ENCODE data around the gene CDH4. TPM values are rescaled to one million over a fixed set of nuclear protein-coding genes. Genes with fewer than 3 reads are reported as not detected.

The CDH4 gene
- total and polyA plus RNA-seq, 9 of the 15 experiments (the other 6 are each of a cell fraction or from before 2014, with no cell fraction given): 0.04 TPM; not detected in 8

- Histone ChIP-seq H3K9me3 (replicated peaks; ENCODE audit: control insufficient read depth, insufficient read depth, low read depth, low read length) (peaks cover 2% of the 10 kb centered on the region; the same call in 1 of the 2 replicates), H3K79me2 (ENCODE audit: control insufficient read depth, insufficient read depth, low read length) (no peaks in the 10 kb centered on the region), H3K27ac (ENCODE audit: extremely low read depth, low read depth, low read length) (no peak overlapping the region), H3K36me3 (ENCODE audit: control insufficient read depth, insufficient read depth, low read length) (no peaks in the 10 kb centered on the region), H2AFZ (ENCODE audit: low read depth, low read length) (no peak overlapping the region), H3K9ac (ENCODE audit: insufficient read depth in 1 of 2, low read depth in 2 of 2, low read length in 2 of 2) (no peak overlapping the region), H3K4me1 (replicated peaks in 1 of 2; ENCODE audit: control insufficient read depth in 2 of 2, insufficient read depth in 2 of 2, low read length in 2 of 2) (no peaks in the 10 kb centered on the region), H3K27me3 (ENCODE audit: control insufficient read depth in 2 of 2, insufficient read depth in 2 of 2, low read length in 2 of 2) (peaks cover 0 to 6% of the 10 kb centered on the region in 2 experiments; a peak in 2 of 5 replicates), H3K4me2 (ENCODE audit: insufficient read depth, low read length) (no peak overlapping the region), H3K4me3 (no peak overlapping the region), H4K20me1 (replicated peaks; ENCODE audit: control insufficient read depth, insufficient read depth, low read length) (0 out of 2 replicates have a peak, but pooled peaks cover 3% of the 10 kb centered on the region), H3K9me1 (ENCODE audit: control insufficient read depth, insufficient read depth, low read length) (no peaks in the 10 kb centered on the region)
- in situ Hi-C loops (cut with MboI) (no loop called here), intact Hi-C loops (cut with micrococcal nuclease) (no loop called here)
- TF ChIP-seq ATF6 (CRISPR knock-in tag; IDR thresholded peaks at IDR 0.05) (no peak), ILF3 (IDR thresholded peaks at IDR 0.05; ENCODE audit: borderline replicate concordance) (no peak), ARHGAP35 (IDR thresholded peaks at IDR 0.05; ENCODE audit: partially characterized antibody) (no peak), ZNF655 (CRISPR knock-in tag; IDR thresholded peaks at IDR 0.05) (no peak), ZBED1 (IDR thresholded peaks at IDR 0.05) (no peak), E2F1 (CRISPR knock-in tag; IDR thresholded peaks at IDR 0.05) (no peak), ZNF165 (CRISPR knock-in tag; IDR thresholded peaks at IDR 0.05; ENCODE audit: borderline replicate concordance) (no peak)
- DNase-seq (ENCODE audit: extremely low read depth in 1 of 4, low spot score in 3 of 4) (no peak), FAIRE-seq (no peak), ATAC-seq (no peak)
- POLR2A ChIA-PET: no interaction called here
- CTCF ChIA-PET (ENCODE audit: low intra/inter-chr PET ratio): no interaction called here
- 2% methylated on average over 6 of the region's 8 CpGs for WGBS (ENCODE audit: insufficient coverage, low coverage, missing lambda C conversion rate)
- BruUV-seq (replicated peaks): no TSS peak
Measured at GRCh38 chr20:61285691-61286090, 33.6 kb downstream of the CDH4 start.
